GM18870 (cell line): ENCODE data around the gene PVR.
"Not testable (repeated sequence)": the region's sequence is repeated elsewhere in the genome, so short reads cannot be mapped to it uniquely, and the experiment has no call there.

Experiments used
- ATAC-seq: cut with Tn5 transposase; IDR thresholded peaks from one replicate; pipeline ENCODE4 v1.9.1; 2021; ENCODE audit warnings: moderate library complexity; ENCODE audit not compliant: unreplicated experiment

PVR gene

GRCh38 chr19:44696939-44697669 is 53.4 kb downstream of the PVR start:
- no peak for ATAC-seq

- ATAC-seq, result no peak
Observed at GRCh38 chr19:44697670-44698034, 53.9 kb downstream of the PVR start.

GRCh38 chr19:44698492-44699201 is 54.9 kb downstream of the PVR start, which contains the start of gene CEACAM16:
TSS of gene CEACAM16 (plus strand) at chr19:44699151. CDS start at chr19:44701457, 2,306 bp downstream.
- no peak for ATAC-seq

- no peak for ATAC-seq
Observed at GRCh38 chr19:44700547-44700946, 56.8 kb downstream of the PVR start.

GRCh38 chr19:44701228-44701627 is 57.5 kb downstream of the PVR start:
- no peak for ATAC-seq

- ATAC-seq, result no peak
Observed at GRCh38 chr19:44702551-44703176, 59.0 kb downstream of the PVR start.

GRCh38 chr19:44703336-44704078 is 59.8 kb downstream of the PVR start:
- ATAC-seq, result no peak

GRCh38 chr19:44704982-44705381 is 61.3 kb downstream of the PVR start:
- no peak for ATAC-seq

- no peak for ATAC-seq
Observed at GRCh38 chr19:44705502-44706010, 61.8 kb downstream of the PVR start.

- ATAC-seq, result no peak
Observed at GRCh38 chr19:44706506-44707236, 63.0 kb downstream of the PVR start.

GRCh38 chr19:44707794-44708193 is 64.1 kb downstream of the PVR start:
- ATAC-seq, result no peak

GRCh38 chr19:44708940-44709339 is 65.2 kb downstream of the PVR start:
- ATAC-seq, result no peak

GRCh38 chr19:44709434-44710266 is 65.9 kb downstream of the PVR start:
- ATAC-seq, result not testable (repeated sequence)

GRCh38 chr19:44710483-44710882 is 66.8 kb downstream of the PVR start:
- no peak for ATAC-seq

- no peak for ATAC-seq
Observed at GRCh38 chr19:44712864-44713515, 69.3 kb downstream of the PVR start.
